Activated CD8-positive, alpha-beta T cell treated with anti-CD3 and anti-CD28 coated beads for 36 hours (primary cell): ENCODE data around the gene EFHC1. TPM values are rescaled to one million over a fixed set of nuclear protein-coding genes. Genes with fewer than 3 reads are reported as not detected.
A peak's percentile ranks its signal among the peaks of the same experiment; 100 is the strongest.

ENCODE experiments used
- ATAC-seq: fragments of 200-7000 bp; cut with Tn5 transposase; one replicate; pipeline ENCODE4 v1.10.0; 2021; ENCODE audit warnings: mild to moderate bottlenecking, moderate library complexity
- CTCF ChIA-PET: fragments of 350-600 bp; sonication (Branson Sonifier 250); formaldehyde crosslinking; loops from one replicate; lab custom pipeline; 2021; ENCODE audit warnings: antibody characterized with exemption; lab: Charles Lee
- POLR2A ChIA-PET: fragments of 350-600 bp; sonication (Branson Sonifier 250); formaldehyde crosslinking; loops from one replicate; lab custom pipeline; 2021; ENCODE audit warnings: antibody characterized with exemption; lab: Charles Lee
- DNase-seq: peaks from one replicate; pipeline ENCODE4 v3.0.0-alpha.2; 2020
- H3K27ac Mint-ChIP-seq: one replicate; pipeline ENCODE4 v1.8.0; 2021; ENCODE audit warnings: mild to moderate bottlenecking, mixed read lengths
- H3K27me3 Mint-ChIP-seq: one replicate; pipeline ENCODE4 v1.8.0; 2021; ENCODE audit warnings: mixed read lengths
- H3K36me3 Mint-ChIP-seq: one replicate; pipeline ENCODE4 v1.8.0; 2021; ENCODE audit warnings: low read depth, mixed read lengths
- H3K4me1 Mint-ChIP-seq: one replicate; pipeline ENCODE4 v1.8.0; 2021; ENCODE audit warnings: low read depth, mixed read lengths
- H3K4me3 Mint-ChIP-seq: one replicate; pipeline ENCODE4 v1.8.0; 2021; ENCODE audit warnings: mild to moderate bottlenecking, moderate library complexity, mixed read lengths
- H3K9me3 Mint-ChIP-seq: one replicate; pipeline ENCODE4 v1.8.0; 2021; ENCODE audit warnings: mixed read lengths
- intact Hi-C: fragments of 100-400 bp; cut with micrococcal nuclease; formaldehyde crosslinking; loops from one replicate; pipeline ENCODE4 v1.10.0; 2022
- total RNA-seq, 2 experiments: library from RNA; stranded (reverse); gene quantifications; one replicate each; pipeline ENCODE4 v1.2.3, GENCODE V29; 2021
- TF ChIP-seq, protein P1 (sequence below): fragments of 200-600 bp; IDR thresholded peaks from one replicate; pipeline ENCODE4 v1.8.0; 2022; ENCODE audit warnings: antibody characterized with exemption, mild to moderate bottlenecking

EFHC1 gene
- total RNA-seq, 2 experiments from 2014 or later = 1.9 to 2.1 TPM

DNA sequence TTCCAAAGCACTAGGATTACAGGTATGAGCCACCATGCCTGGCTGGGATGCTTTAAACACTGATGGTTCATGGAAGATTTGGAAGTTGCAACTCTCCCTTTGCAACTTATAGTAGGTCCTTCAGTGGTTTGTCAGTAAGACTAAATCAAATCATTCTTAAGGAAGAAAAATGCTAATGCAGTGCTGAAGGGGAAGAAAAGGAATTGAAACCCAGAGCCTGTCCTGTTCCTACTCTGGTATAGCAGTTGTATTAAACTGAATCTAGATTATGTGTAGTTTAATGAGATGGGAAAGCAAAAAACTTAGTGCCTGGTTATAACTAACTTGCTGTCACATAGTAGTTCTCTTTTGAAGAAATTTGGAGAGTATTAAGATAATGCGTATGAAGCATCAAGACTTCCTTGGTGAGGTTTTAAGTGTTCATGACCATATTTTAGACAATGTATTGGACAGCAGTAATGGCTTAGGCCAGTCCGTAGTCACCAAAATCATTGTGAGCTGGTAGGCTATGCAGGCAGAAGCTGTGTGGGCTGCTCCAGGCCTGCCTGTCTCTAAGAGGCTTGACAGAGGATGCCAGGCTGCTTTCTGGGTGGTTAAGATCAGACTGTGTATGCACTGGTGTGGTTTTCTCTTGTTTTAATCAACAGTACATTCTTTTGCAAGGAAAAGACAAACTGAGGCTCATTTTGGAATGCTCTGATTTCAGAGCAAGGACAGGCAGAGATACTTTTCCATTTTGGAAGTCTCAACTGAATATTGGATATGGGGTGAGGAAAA is 44.2 kb upstream of the EFHC1 start:
- POLR2A ChIA-PET = interaction anchor here (0.5 to 6.9 kb wide), 3 partner anchors 10 to 26 kb away, joined by 4 to 54 read pairs (median 5); partner anchors contain the start of gene PAQR8
- H3K36me3 Mint-ChIP-seq = peaks cover 45% of the 10 kb centered on the region
- peaks cover 52% of the 10 kb centered on the region for H3K4me1 Mint-ChIP-seq
- peaks cover 12% of the 10 kb centered on the region for H3K9me3 Mint-ChIP-seq
- CTCF ChIA-PET = interaction anchor here (1.1 to 2.3 kb wide), 5 partner anchors 10 to 91 kb away, joined by 3 to 9 read pairs (median 5); partner anchors contain the start of genes MCM3 and PAQR8
- no peak overlapping the region for H3K4me3 Mint-ChIP-seq
- peak; percentile 73 for ATAC-seq
- TF ChIP-seq, protein P1, sequence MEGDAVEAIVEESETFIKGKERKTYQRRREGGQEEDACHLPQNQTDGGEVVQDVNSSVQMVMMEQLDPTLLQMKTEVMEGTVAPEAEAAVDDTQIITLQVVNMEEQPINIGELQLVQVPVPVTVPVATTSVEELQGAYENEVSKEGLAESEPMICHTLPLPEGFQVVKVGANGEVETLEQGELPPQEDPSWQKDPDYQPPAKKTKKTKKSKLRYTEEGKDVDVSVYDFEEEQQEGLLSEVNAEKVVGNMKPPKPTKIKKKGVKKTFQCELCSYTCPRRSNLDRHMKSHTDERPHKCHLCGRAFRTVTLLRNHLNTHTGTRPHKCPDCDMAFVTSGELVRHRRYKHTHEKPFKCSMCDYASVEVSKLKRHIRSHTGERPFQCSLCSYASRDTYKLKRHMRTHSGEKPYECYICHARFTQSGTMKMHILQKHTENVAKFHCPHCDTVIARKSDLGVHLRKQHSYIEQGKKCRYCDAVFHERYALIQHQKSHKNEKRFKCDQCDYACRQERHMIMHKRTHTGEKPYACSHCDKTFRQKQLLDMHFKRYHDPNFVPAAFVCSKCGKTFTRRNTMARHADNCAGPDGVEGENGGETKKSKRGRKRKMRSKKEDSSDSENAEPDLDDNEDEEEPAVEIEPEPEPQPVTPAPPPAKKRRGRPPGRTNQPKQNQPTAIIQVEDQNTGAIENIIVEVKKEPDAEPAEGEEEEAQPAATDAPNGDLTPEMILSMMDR = no peak
- peak overlapping the region; percentile 1 for H3K27ac Mint-ChIP-seq
- H3K27me3 Mint-ChIP-seq = no peaks in the 10 kb centered on the region
- peak; percentile 47 for DNase-seq
- intact Hi-C loops = no loop called here

DNA sequence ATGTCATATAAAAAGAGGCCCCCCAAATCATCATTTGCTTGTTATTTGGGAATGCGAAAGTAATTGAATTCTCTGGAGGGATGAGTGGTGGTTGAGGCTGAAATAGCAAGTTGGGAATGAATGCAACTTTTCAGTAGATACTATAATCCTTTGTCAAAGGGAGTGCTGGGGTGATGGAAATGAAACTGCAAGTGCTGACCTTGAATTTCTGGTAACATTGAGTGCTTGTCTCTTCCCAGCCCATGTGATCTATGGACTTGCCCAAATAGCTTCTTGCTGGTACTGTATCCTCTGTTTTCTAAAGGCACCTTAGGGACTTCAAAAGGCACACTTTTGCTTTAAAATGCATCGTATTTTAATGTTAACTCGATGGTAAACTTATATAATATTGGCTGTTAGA is 43.4 kb upstream of the EFHC1 start:
- Mint-ChIP-seq H3K9me3 (peaks cover 12% of the 10 kb centered on the region), H3K27ac (peak overlapping the region; percentile 37), H3K4me1 (peaks cover 60% of the 10 kb centered on the region), H3K4me3 (no peak overlapping the region), H3K36me3 (peaks cover 50% of the 10 kb centered on the region), H3K27me3 (no peaks in the 10 kb centered on the region)
- intact Hi-C loops = no loop called here
- TF ChIP-seq, protein P1 = no peak
- ChIA-PET POLR2A (interaction anchor here (1.8 to 6.9 kb wide), 2 partner anchors 11 to 14 kb away, joined by 5 to 54 read pairs; partner anchors contain the start of gene PAQR8), CTCF (interaction anchor here (1.1 to 2.3 kb wide), 4 partner anchors 11 to 92 kb away, joined by 3 to 9 read pairs (median 5); partner anchors contain the start of gene MCM3)
- no peak for DNase-seq
- no peak for ATAC-seq

DNA sequence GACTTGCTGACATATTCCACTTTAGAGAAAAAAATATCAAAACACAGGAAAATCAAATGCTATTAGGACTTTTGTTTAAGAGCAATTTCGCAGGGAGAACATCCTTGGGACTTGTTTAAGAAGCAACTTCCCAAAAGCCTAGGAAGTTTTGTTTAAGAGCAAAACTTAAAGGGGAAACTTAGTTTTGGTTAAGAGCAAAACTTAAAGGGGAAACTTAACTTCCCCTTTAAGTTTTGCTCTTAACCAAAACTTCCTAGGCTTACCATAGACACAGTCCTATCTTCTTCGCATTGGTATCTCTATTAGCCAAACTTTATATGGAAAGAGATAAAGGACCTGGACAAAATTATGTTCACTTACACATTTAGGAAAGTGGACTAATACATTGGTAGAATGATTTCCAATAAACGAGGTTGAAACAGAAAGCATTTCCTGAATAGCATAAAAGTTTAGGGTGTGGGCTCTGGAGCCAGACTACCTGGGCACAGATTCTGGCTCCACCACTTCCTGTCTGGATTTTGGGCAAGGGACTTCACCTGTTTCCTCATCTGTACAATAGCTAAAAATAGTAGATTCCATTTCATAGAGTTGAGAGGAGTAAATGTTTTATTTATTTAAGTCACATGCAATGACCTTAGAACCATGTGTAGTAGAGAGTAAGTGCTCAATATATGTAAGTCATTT is 42.5 kb upstream of the EFHC1 start:
- ChIA-PET CTCF (interaction anchor here (0.8 to 1.9 kb wide), 3 partner anchors 9 to 93 kb away, joined by 3 to 6 read pairs (median 3); partner anchors contain the start of gene MCM3), POLR2A (interaction anchor here (1.8 to 6.9 kb wide), 4 partner anchors 11 to 20 kb away, joined by 5 to 54 read pairs (median 7); partner anchors contain the start of gene PAQR8)
- ATAC-seq = peak; percentile 32
- H3K27ac Mint-ChIP-seq = peak overlapping the region; percentile 68
- peaks cover 60% of the 10 kb centered on the region for H3K4me1 Mint-ChIP-seq
- no peak overlapping the region for H3K4me3 Mint-ChIP-seq
- intact Hi-C loops = no loop called here
- TF ChIP-seq, protein P1 = no peak
- H3K36me3 Mint-ChIP-seq = peaks cover 51% of the 10 kb centered on the region
- peaks cover 11% of the 10 kb centered on the region for H3K9me3 Mint-ChIP-seq
- no peaks in the 10 kb centered on the region for H3K27me3 Mint-ChIP-seq
- DNase-seq = no peak

DNA sequence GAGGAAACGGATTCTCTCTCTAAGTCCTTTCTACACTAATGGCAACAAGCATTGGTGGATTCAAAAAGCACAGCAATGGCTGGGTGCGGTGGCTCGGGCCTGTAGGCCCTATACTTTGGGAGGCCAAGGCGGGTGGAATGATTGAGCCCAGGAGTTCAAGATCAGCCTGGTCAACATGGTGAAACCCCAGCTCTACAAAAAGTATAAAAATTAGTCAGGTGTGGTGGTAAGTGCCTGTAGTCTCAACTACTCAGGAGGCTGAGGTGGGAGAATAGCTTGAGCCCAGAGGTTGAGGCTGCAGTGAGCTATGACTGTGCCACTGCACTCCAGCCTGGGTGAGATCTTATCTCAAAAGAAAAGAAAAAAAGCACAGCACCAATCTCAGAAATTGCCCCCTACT is 38.9 kb upstream of the EFHC1 start:
- H3K4me3 Mint-ChIP-seq = no peak overlapping the region
- H3K27ac Mint-ChIP-seq = peak overlapping the region; percentile 57
- ATAC-seq (peak; percentile 53), DNase-seq (peak; percentile 24)
- ChIA-PET POLR2A (interaction anchor here (1.0 to 1.8 kb wide), 5 partner anchors 9 to 97 kb away, joined by 3 to 5 read pairs (median 3); partner anchors contain the start of genes MCM3 and PAQR8), CTCF (interaction anchor here (1.0 to 2.1 kb wide), 3 partner anchors 15 to 23 kb away, joined by 3 to 9 read pairs (median 5); no protein-coding TSS in a partner anchor)
- no peaks in the 10 kb centered on the region for H3K27me3 Mint-ChIP-seq
- H3K4me1 Mint-ChIP-seq = peaks cover 76% of the 10 kb centered on the region
- H3K9me3 Mint-ChIP-seq = peaks cover 17% of the 10 kb centered on the region
- intact Hi-C loops = no loop called here
- peaks cover 53% of the 10 kb centered on the region for H3K36me3 Mint-ChIP-seq
- TF ChIP-seq, protein P1 = no peak
